Loucy (cell line): ENCODE results near the gene GRID1.

Source experiments
- H2AFZ ChIP-seq: fragments of 200-600 bp; sonication (generic); 2 replicates; pipeline ENCODE4 v1.6.0; 2016; ENCODE audit warnings: antibody characterized with exemption, mild to moderate bottlenecking, low read length, moderate library complexity
- H3F3A ChIP-seq: fragments of 200-600 bp; 2 replicates; pipeline ENCODE4 v1.6.0; 2016; ENCODE audit warnings: antibody characterized with exemption, low read depth, mild to moderate bottlenecking
- H3K27me3 ChIP-seq: fragments of 200-600 bp; sonication (generic); 2 replicates; pipeline ENCODE4 v1.6.1; 2014; ENCODE audit warnings: low read length, mild to moderate bottlenecking; ENCODE audit not compliant: insufficient read depth, poor library complexity, severe bottlenecking
- H3K36me3 ChIP-seq: fragments of 200-600 bp; sonication (generic); 2 replicates; pipeline ENCODE4 v1.6.1; 2016; ENCODE audit warnings: low read length; ENCODE audit not compliant: insufficient read depth
- H3K4me1 ChIP-seq: fragments of 200-600 bp; sonication (generic); 2 replicates; pipeline ENCODE4 v1.5.1; 2014; ENCODE audit warnings: low read length, mild to moderate bottlenecking; ENCODE audit not compliant: insufficient read depth, poor library complexity, severe bottlenecking
- H3K4me2 ChIP-seq: fragments of 200-600 bp; sonication (generic); 2 replicates; pipeline ENCODE4 v1.6.0; 2014; ENCODE audit warnings: antibody characterized with exemption, low read length, low read depth, mild to moderate bottlenecking; ENCODE audit not compliant: poor library complexity, severe bottlenecking
- H3K4me3 ChIP-seq: fragments of 200-600 bp; sonication (generic); 2 replicates; pipeline ENCODE4 v1.5.1; 2014; ENCODE audit warnings: low read length, mild to moderate bottlenecking, mixed read lengths; ENCODE audit not compliant: poor library complexity, severe bottlenecking
- H3K79me2 ChIP-seq: fragments of 200-600 bp; sonication (generic); 2 replicates; pipeline ENCODE4 v1.6.1; 2014; ENCODE audit warnings: low read length; ENCODE audit not compliant: insufficient read depth
- H3K9ac ChIP-seq: fragments of 200-600 bp; sonication (generic); 2 replicates; pipeline ENCODE4 v1.6.0; 2014; ENCODE audit warnings: mild to moderate bottlenecking, low read depth, low read length, moderate library complexity; ENCODE audit not compliant: poor library complexity, severe bottlenecking
- H3K9me2 ChIP-seq: fragments of 200-600 bp; sonication (generic); replicated peaks from 2 replicates; pipeline ENCODE4 v1.6.1; 2016; ENCODE audit warnings: low read depth, low read length, mixed read lengths
- H3K9me3 ChIP-seq: fragments of 200-600 bp; sonication (generic); 2 replicates; pipeline ENCODE4 v1.6.1; 2014; ENCODE audit warnings: mild to moderate bottlenecking, antibody characterized with exemption, low read length, low read depth; ENCODE audit not compliant: insufficient read depth
- H4K20me1 ChIP-seq: fragments of 200-600 bp; sonication (generic); 2 replicates; pipeline ENCODE4 v1.6.0; 2014; ENCODE audit warnings: antibody characterized with exemption, low read length, mild to moderate bottlenecking; ENCODE audit not compliant: insufficient read depth, poor library complexity, severe bottlenecking
- EZH2phosphoT487 ChIP-seq: fragments of 200-600 bp; IDR thresholded peaks from 2 replicates; pipeline ENCODE4 v1.6.1; 2018; ENCODE audit warnings: antibody characterized with exemption, mild to moderate bottlenecking, moderate library complexity, borderline replicate concordance
- TF ChIP-seq, protein P1 (sequence below): fragments of 200-600 bp; sonication (generic); conservative IDR thresholded peaks from 2 replicates; pipeline ENCODE4 v1.5.1; 2014; ENCODE audit warnings: mild to moderate bottlenecking, antibody characterized with exemption, low read length

The GRID1 gene

DNA sequence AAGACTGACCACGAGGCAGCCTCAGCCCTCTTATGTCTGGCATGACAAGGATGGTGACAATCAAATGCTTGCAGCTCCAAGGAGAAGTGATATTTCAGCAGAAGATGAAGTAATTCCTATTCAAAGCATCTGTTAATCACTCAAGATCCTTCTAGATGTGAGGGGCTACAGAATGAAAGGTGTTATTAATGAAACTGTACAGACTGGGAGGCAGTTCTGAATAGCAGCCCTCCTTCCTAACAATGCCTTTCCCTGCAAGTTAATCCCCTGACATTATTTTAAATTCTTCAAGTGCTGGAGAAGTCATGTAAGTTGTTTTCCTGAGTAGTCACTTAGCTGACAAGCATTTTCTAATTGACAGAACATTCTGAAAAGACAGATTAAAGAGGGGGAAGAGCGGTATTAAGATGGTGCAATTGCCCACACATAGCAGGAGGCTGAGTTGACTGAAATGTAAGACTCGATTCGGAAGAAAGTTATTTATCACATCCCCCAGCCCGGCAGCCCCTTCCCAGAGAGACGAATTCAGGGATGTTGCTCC, 300.8 kb downstream of the GRID1 start:
- no peaks in the 10 kb centered on the region for H4K20me1 ChIP-seq
- H3K9ac ChIP-seq: no peak overlapping the region
- H3F3A ChIP-seq: no peaks in the 10 kb centered on the region
- H3K9me3 ChIP-seq: no peaks in the 10 kb centered on the region
- H3K79me2 ChIP-seq: no peaks in the 10 kb centered on the region
- no peaks in the 10 kb centered on the region for H3K4me1 ChIP-seq
- no peaks in the 10 kb centered on the region for H3K9me2 ChIP-seq
- H2AFZ ChIP-seq: no peak overlapping the region
- H3K36me3 ChIP-seq: no peaks in the 10 kb centered on the region
- no peak overlapping the region for H3K4me2 ChIP-seq
- no peak overlapping the region for H3K4me3 ChIP-seq
- TF ChIP-seq EZH2phosphoT487: no peak
- TF ChIP-seq, protein P1, sequence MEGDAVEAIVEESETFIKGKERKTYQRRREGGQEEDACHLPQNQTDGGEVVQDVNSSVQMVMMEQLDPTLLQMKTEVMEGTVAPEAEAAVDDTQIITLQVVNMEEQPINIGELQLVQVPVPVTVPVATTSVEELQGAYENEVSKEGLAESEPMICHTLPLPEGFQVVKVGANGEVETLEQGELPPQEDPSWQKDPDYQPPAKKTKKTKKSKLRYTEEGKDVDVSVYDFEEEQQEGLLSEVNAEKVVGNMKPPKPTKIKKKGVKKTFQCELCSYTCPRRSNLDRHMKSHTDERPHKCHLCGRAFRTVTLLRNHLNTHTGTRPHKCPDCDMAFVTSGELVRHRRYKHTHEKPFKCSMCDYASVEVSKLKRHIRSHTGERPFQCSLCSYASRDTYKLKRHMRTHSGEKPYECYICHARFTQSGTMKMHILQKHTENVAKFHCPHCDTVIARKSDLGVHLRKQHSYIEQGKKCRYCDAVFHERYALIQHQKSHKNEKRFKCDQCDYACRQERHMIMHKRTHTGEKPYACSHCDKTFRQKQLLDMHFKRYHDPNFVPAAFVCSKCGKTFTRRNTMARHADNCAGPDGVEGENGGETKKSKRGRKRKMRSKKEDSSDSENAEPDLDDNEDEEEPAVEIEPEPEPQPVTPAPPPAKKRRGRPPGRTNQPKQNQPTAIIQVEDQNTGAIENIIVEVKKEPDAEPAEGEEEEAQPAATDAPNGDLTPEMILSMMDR: no peak
- no peaks in the 10 kb centered on the region for H3K27me3 ChIP-seq

DNA sequence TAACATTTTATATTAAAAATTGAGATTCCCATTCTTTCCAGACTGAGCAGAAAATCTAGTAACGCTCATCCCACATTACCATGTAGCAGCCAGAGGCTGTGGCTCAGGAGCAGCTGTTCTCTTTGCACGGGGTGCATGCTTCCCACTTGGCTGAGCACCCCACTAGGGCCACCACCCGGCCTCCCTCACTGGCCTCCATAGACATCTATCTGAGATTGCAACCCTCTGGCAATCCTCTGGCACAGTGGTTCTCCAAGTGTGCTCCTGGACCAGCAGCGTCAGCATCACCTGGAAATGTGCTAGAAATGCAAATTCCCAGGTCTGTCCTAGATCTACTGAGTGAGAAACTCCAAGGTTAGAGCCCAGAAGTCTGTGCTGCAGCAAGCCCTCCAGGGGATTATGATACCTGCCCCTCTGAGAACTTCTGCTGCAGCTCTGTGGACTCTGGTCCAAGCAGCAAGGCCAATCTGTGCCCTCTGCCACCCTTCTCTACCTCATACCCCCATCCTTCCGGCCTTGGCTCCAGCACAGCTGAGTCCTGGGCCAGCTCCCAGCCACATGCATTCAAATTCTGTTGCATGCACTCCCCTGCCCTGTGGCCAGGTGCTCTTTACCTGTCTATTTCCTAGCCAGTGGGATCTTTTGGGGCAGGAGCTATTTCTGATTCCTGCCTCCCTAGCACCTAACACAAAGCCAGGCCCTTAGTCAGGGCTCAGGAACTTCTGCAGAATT, 301.5 kb downstream of the GRID1 start:
- H3K36me3 ChIP-seq: no peaks in the 10 kb centered on the region
- TF ChIP-seq, protein P1: no peak
- TF ChIP-seq EZH2phosphoT487: no peak
- no peaks in the 10 kb centered on the region for H3K9me2 ChIP-seq
- H3F3A ChIP-seq: no peaks in the 10 kb centered on the region
- no peaks in the 10 kb centered on the region for H4K20me1 ChIP-seq
- no peak overlapping the region for H3K9ac ChIP-seq
- no peaks in the 10 kb centered on the region for H3K79me2 ChIP-seq
- H2AFZ ChIP-seq: no peak overlapping the region
- no peak overlapping the region for H3K4me3 ChIP-seq
- no peaks in the 10 kb centered on the region for H3K4me1 ChIP-seq
- H3K27me3 ChIP-seq: no peaks in the 10 kb centered on the region
- H3K9me3 ChIP-seq: no peaks in the 10 kb centered on the region
- no peak overlapping the region for H3K4me2 ChIP-seq

DNA sequence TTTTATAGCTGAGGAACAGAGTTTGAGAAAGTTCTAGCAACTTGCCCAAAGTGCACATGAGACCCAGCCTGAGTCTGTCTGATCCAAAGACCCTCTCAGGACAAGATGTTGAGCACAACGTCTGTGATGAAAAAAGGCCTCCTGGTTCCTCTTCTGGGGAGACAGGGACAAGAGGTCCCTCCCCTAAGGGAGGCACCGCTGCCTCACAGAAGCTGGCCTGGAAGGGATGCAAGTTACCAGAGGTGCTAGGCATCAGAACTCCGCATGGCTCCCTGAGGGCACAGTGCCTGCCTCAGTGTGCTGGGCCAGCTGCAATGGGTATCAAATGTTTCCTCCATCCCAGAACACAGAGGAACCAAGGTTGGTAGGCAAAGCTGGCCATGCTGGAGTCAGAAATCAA, 302.4 kb downstream of the GRID1 start:
- Histone ChIP-seq H3K4me2 (no peak overlapping the region), H3K9ac (no peak overlapping the region), H3K36me3 (no peaks in the 10 kb centered on the region), H3K4me1 (no peaks in the 10 kb centered on the region), H4K20me1 (no peaks in the 10 kb centered on the region), H3K9me3 (no peaks in the 10 kb centered on the region), H3K9me2 (no peaks in the 10 kb centered on the region), H2AFZ (no peak overlapping the region), H3K4me3 (no peak overlapping the region), H3K79me2 (no peaks in the 10 kb centered on the region), H3F3A (no peaks in the 10 kb centered on the region), H3K27me3 (no peaks in the 10 kb centered on the region)
- TF ChIP-seq EZH2phosphoT487: no peak
- TF ChIP-seq, protein P1: no peak
